HG03520 (cell line): Measurements from ENCODE around the gene OVCH2.

Experiments
- ATAC-seq: cut with Tn5 transposase; IDR thresholded peaks from one replicate; pipeline ENCODE4 v1.9.1; 2021; ENCODE audit warnings: mild to moderate bottlenecking, moderate library complexity; ENCODE audit not compliant: unreplicated experiment

Gene OVCH2

DNA sequence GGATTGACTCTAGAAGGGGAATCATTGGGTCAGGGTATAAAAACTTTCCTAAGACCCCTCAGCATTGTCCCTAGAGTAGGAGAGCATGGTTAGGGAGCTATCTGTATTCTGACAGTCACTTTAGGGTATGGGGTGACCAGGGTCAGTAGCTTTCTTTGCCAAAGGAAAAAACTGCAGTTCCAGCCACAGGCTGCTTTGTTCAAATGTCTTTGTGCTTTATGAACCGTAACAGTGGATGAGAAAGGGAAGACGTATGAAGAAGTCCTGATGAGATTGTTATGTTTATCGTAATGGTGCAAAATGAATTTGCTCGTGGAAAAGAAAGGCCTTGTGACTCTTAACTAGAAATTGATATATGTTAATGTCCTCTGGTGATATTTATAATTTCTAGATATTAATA is 63.0 kb downstream of the OVCH2 start:
- ATAC-seq = no peak

DNA sequence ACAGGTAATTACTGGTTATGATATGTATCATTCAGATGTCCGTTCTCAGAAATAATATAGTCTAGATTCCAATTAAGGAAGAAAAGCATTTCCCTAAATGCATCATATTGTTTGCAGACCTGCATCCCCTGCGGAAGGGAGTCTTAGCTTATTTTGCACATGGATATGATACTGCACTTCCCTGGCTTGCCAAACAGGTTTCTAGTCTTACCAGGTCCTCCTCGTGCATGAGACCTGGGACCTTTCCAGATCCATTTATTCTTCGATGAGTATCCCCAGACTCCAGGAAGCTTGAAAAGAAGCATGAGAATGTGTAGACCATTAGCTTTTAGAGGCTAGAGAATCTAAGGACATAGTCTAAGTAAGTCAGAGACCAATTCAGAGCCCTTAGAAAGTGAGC is 63.5 kb downstream of the OVCH2 start:
- no peak for ATAC-seq

DNA sequence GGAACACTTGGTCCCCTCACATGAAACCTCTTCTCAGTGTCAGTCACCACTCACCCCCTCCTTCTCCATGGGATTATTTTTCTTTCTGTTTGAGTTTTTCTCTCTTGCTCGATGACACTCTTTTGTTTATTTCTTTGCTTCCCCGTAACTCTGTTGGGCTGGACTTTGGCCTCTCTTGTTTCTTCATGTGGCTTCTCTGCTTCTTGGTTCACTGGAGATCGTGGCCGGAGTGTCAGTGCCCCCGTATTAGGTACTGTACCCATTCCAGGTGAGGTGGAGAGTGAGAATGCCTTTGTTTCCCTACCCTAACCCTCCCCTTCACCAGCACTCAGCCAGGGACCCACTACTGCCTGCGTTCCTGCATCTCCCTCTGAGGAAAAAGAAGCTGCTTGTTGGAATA is 65.5 kb downstream of the OVCH2 start:
- no peak for ATAC-seq

DNA sequence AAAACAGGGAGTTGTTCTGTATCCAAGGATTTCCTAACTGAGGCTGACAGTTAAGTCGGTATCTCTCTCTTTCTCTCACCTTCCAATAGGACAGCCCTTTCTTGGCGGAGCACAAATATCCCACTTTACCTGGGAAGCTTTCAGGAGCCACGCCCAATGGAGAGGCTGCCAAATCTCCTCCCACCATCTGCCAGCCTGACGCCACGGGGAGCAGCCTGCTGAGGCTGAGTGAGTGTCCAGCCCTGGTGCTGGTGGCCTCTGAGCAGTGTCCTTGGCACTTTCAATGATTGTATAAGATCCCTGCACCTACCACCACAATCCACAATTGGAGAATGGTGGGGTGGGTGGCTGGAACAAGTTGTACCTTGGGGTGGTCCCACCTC is 66.6 kb downstream of the OVCH2 start:
- no peak for ATAC-seq
